Activated CD8-positive, alpha-beta memory T cell treated with anti-CD3 and anti-CD28 coated beads for 1 hour (primary cell): ENCODE measurements around the gene AIG1.
"Not testable (repeated sequence)": the region's sequence is repeated elsewhere in the genome, so short reads cannot be mapped to it uniquely, and the experiment has no call there.

Experiments
- DNase-seq, 2 donors: peaks; one replicate each; pipeline ENCODE4 v3.0.0-alpha.2; 2020; ENCODE audit warnings: low read depth in 1 of 2; ENCODE audit errors: extremely low read depth in 1 of 2

The AIG1 gene

GRCh38 chr6:143223895-143224294 is 163.2 kb downstream of the AIG1 start:
- no peak for DNase-seq

- no peak for DNase-seq
Observed at GRCh38 chr6:143224516-143224915, 163.8 kb downstream of the AIG1 start.

GRCh38 chr6:143225929-143226328 is 165.2 kb downstream of the AIG1 start:
- no peak for DNase-seq

GRCh38 chr6:143227675-143228074 is 167.0 kb downstream of the AIG1 start:
- no peak for DNase-seq

- no peak for DNase-seq
Observed at GRCh38 chr6:143229400-143229799, 168.7 kb downstream of the AIG1 start.

GRCh38 chr6:143232849-143233248 is 172.2 kb downstream of the AIG1 start:
- DNase-seq = no peak

GRCh38 chr6:143233554-143234285 is 173.0 kb downstream of the AIG1 start:
- DNase-seq = no peak

- no peak for DNase-seq
Observed at GRCh38 chr6:143234734-143235133, 174.0 kb downstream of the AIG1 start.

- no peak for DNase-seq
Observed at GRCh38 chr6:143236151-143236798, 175.6 kb downstream of the AIG1 start.

- no peak for DNase-seq
Observed at GRCh38 chr6:143238306-143238705, 177.6 kb downstream of the AIG1 start.

- no peak for DNase-seq
Observed at GRCh38 chr6:143241111-143241510, 180.4 kb downstream of the AIG1 start.

GRCh38 chr6:143241911-143242310 is 181.2 kb downstream of the AIG1 start:
- no peak for DNase-seq

GRCh38 chr6:143243786-143244185 is 183.1 kb downstream of the AIG1 start:
- DNase-seq = no peak

- no peak for DNase-seq
Observed at GRCh38 chr6:143245656-143246055, 185.0 kb downstream of the AIG1 start.

- DNase-seq = not testable (repeated sequence)
Observed at GRCh38 chr6:143246166-143246775, 185.6 kb downstream of the AIG1 start.

GRCh38 chr6:143247586-143247985 is 186.9 kb downstream of the AIG1 start:
- no peak for DNase-seq

GRCh38 chr6:143248359-143248758 is 187.7 kb downstream of the AIG1 start:
- DNase-seq = no peak

- no peak for DNase-seq
Observed at GRCh38 chr6:143251288-143251687, 190.6 kb downstream of the AIG1 start.

- DNase-seq = no peak
Observed at GRCh38 chr6:143252961-143253360, 192.3 kb downstream of the AIG1 start.

- DNase-seq = no peak
Observed at GRCh38 chr6:143253586-143253985, 192.9 kb downstream of the AIG1 start.

- DNase-seq = no peak
Observed at GRCh38 chr6:143258945-143259344, 198.3 kb downstream of the AIG1 start.

GRCh38 chr6:143260857-143261256 is 200.2 kb downstream of the AIG1 start:
- DNase-seq = no peak
